WI38 (cell line): ENCODE measurements around the gene SLC4A5.

Source experiments
- H3K4me3 ChIP-seq: 2 replicates; pipeline ENCODE4 v1.5.1; 2011; ENCODE audit warnings: low read depth, mild to moderate bottlenecking, control low read depth, low read length
- TF ChIP-seq, protein P1 (sequence below): IDR thresholded peaks from 2 replicates; pipeline ENCODE4 v1.5.1; 2012; ENCODE audit warnings: low read depth, mild to moderate bottlenecking, control low read depth, low read length

The SLC4A5 gene

DNA sequence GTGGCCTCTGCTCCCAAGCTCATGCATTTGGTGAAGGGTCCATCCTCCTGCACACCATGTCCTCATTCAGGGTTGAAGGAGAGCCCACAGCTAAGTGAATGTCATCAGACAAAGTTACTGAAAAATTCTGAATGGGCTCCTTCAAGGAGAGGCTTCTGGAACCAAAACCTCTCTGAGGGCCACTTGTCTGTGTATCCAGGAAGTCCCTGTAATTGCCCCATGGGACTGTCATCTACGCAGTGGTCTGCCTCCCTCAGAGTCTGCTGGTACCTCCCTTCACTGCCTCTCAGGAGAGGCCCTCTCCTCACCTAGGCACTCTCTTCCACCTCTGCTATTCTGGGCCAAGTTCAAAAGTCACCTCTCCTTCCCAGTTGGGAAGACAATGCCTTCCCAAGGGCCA, 68.0 kb downstream of the SLC4A5 start:
- TF ChIP-seq, protein P1, sequence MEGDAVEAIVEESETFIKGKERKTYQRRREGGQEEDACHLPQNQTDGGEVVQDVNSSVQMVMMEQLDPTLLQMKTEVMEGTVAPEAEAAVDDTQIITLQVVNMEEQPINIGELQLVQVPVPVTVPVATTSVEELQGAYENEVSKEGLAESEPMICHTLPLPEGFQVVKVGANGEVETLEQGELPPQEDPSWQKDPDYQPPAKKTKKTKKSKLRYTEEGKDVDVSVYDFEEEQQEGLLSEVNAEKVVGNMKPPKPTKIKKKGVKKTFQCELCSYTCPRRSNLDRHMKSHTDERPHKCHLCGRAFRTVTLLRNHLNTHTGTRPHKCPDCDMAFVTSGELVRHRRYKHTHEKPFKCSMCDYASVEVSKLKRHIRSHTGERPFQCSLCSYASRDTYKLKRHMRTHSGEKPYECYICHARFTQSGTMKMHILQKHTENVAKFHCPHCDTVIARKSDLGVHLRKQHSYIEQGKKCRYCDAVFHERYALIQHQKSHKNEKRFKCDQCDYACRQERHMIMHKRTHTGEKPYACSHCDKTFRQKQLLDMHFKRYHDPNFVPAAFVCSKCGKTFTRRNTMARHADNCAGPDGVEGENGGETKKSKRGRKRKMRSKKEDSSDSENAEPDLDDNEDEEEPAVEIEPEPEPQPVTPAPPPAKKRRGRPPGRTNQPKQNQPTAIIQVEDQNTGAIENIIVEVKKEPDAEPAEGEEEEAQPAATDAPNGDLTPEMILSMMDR, result no peak
- H3K4me3 ChIP-seq, result no peak overlapping the region

DNA sequence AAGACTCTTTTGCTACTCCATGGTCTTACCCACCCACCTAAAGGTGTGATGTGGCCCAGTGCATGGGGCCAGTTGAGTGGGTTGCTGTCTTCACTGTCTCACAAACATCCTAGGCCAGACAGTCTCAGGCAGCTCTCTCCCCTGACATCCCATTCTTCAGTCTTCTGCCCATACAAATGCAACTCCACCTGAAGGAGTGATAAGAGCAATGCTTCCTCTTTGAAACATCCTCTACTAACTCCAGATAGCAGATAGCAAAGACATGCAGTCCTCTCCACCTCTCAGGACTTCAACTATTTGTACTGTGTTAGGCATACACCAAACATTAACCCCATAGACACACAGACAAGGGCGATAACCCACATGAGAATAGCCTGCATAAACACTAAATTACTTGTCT, 73.5 kb downstream of the SLC4A5 start:
- no peak overlapping the region for H3K4me3 ChIP-seq
- TF ChIP-seq, protein P1, result no peak

DNA sequence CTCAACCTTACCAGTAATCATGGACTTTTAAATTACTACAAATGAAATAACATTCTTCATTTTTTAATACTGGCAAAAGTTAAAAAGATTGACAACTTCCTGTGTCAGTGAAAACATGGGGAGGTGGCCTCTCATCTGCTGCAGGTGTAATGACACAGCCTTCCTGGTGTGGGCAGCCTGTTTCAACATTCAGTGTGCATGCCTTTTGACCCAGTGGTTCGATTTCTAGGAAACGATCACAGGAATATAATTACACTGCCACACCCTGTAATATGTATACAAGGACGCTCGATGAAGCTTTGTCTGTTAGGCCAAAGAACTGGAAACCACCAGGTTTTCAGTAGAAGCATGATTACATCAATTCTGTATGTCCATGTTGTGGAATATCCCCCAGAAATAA, 76.1 kb downstream of the SLC4A5 start:
- TF ChIP-seq, protein P1, result no peak
- no peak overlapping the region for H3K4me3 ChIP-seq

DNA sequence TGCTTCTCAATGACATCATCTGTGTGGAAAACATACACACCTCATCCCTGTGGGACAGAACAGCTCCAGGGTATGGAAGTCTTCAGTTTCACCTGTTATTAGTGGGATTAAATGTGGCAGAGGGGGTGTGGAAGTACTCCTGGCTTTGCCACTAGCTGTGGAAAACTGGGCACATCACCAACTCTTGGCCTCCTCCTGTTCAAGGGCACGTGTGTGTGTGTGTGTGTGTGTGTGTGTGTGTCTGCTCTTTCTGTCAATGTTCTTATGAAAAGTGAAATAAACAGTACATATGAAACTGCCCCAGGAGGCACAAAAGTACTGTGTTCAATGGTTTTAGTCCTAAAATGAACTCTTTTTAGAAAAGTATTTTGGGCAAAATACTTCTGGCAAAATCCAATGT, 78.9 kb downstream of the SLC4A5 start:
- TF ChIP-seq, protein P1, result no peak
- no peak overlapping the region for H3K4me3 ChIP-seq

DNA sequence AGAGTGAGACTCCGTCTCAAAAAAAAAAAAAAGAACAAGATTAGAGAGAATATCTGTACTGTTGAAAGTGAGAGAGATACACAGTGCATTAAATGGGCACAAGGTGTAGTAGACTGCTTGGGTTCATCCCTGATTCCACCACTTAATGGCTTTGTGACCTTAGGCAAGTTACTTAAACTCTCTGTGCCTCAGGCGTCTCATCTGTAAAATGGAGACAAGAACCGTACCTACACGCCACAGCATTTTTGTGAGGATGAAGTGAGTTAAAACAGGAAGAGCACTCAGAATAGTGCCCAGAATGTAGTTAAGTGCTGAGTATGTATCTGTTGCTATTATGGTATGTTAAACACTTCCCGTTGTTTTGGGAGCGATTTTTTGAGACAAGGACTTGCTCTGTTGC, 80.5 kb downstream of the SLC4A5 start:
- TF ChIP-seq, protein P1, result no peak
- no peak overlapping the region for H3K4me3 ChIP-seq

DNA sequence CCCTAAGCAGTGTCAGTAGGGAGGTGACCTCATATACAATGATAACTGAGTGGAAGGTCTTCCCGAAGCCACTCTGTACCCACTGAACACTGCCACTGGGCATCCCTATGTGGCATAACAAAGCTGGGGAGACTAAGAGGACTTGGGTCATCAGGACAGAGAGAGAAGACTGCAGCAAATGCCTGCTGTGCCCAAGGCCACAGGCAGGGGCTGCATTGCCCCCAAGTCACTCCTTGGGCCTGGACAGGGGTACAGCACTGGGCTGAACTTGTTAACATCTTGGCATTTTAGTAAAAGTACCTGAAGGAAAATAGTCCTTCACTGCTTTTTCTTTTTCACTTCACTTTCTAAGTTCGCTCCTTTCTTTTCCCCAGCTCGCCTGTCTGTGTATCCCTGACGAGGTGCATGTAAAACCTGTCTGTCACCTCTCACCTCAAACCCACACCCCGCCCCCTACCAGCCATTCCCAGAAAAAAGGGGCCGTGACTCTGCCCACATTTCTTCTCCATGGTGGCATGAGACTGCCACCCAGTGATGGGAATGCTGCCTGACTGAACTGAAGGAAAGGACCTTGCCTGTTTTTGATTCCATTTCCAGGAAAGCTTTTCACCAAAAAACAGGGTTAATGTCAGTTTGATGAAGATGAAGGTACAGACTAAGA, 81.9 kb downstream of the SLC4A5 start:
- TF ChIP-seq, protein P1, result peak; percentile 42
- no peak overlapping the region for H3K4me3 ChIP-seq

DNA sequence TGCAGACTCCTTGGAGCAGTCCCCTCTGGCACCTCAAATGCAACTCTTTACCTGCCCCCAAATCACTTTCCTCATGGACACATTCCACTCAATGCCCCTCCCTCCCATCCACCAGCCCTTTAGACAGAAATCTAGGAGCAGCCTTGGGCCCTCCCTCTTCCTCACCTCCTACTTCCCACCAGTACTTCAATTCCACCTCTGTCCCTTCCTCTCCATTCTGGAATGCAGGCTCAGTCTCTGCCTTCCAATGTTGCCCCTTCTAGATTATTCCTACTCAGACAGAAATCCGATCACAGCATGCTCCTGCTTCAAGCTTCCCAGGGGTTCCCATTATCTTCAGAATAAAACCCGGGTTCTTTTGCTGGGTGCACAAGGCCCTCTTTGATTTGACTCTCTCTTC, 82.7 kb downstream of the SLC4A5 start:
- TF ChIP-seq, protein P1, result no peak
- no peak overlapping the region for H3K4me3 ChIP-seq
